Measurements from ENCODE around the gene TCP11L2.
"Not testable (repeated sequence)": the region's sequence is repeated elsewhere in the genome, so short reads cannot be mapped to it uniquely, and the experiment has no call there.

Gene TCP11L2

GRCh38 chr12:106308121-106308520, 5.6 kb downstream of the TCP11L2 start:
- Histone ChIP-seq H3K36me3 (ENCODE audit: insufficient read depth, low read length) (no peaks in the 10 kb centered on the region), H3K4me1 (ENCODE audit: insufficient read depth, low read length) (no peaks in the 10 kb centered on the region), H3K9ac (ENCODE audit: low read depth, low read length) (no peak overlapping the region), H3K9me3 (ENCODE audit: control insufficient read depth, insufficient read depth, low read length) (no peaks in the 10 kb centered on the region)

- Histone ChIP-seq H3K36me3 (ENCODE audit: insufficient read depth, low read length) (no peaks in the 10 kb centered on the region), H3K4me1 (ENCODE audit: insufficient read depth, low read length) (no peaks in the 10 kb centered on the region), H3K9ac (ENCODE audit: low read depth, low read length) (no peak overlapping the region)
Observed at GRCh38 chr12:106308611-106309010, 6.1 kb downstream of the TCP11L2 start.

GRCh38 chr12:106309671-106310505, 7.4 kb downstream of the TCP11L2 start:
- no peaks in the 10 kb centered on the region for H3K36me3 ChIP-seq (ENCODE audit: insufficient read depth, low read length)

More at GRCh38 chr12:106308611-106309010, 6.1 kb downstream of the TCP11L2 start:
- H3K9me3 ChIP-seq (ENCODE audit: control insufficient read depth, insufficient read depth, low read length): no peaks in the 10 kb centered on the region

DNA sequence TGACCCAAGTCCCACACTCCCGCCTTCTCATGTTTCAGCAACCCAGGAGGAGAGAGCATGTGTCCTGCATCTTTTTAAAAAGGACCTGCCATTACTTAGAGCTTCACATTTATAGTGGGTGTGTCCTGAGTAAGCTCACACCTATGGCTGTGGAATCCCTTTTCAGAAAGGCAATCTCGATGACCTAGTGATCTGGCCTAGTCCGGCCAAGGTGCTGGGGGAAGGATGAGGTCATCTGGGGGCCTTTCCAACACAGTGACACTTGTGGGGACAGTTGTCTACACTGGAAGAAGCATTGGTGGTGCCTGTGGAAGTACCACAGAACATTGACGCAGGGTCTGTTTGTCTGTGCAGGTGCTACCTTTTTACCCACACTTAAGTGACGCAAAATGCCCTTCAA, 8.2 kb downstream of the TCP11L2 start:
- no peaks in the 10 kb centered on the region for H3K9me3 ChIP-seq (ENCODE audit: control insufficient read depth, insufficient read depth, low read length)
- no peaks in the 10 kb centered on the region for H3K4me1 ChIP-seq (ENCODE audit: insufficient read depth, low read length)
- H3K36me3 ChIP-seq (ENCODE audit: insufficient read depth, low read length): no peaks in the 10 kb centered on the region
- H3K9ac ChIP-seq (ENCODE audit: low read depth, low read length): no peak overlapping the region

More at GRCh38 chr12:106309671-106310505, 7.4 kb downstream of the TCP11L2 start:
- Histone ChIP-seq H3K4me1 (ENCODE audit: insufficient read depth, low read length) (no peaks in the 10 kb centered on the region), H3K9ac (ENCODE audit: low read depth, low read length) (no peak overlapping the region), H3K9me3 (ENCODE audit: control insufficient read depth, insufficient read depth, low read length) (no peaks in the 10 kb centered on the region)

- H3K4me1 ChIP-seq (ENCODE audit: insufficient read depth, low read length): no peaks in the 10 kb centered on the region
- H3K9ac ChIP-seq (ENCODE audit: low read depth, low read length): no peak overlapping the region
- H3K9me3 ChIP-seq (ENCODE audit: control insufficient read depth, insufficient read depth, low read length): no peaks in the 10 kb centered on the region
- H3K36me3 ChIP-seq (ENCODE audit: insufficient read depth, low read length): no peaks in the 10 kb centered on the region
Observed at GRCh38 chr12:106311139-106311538, 8.6 kb downstream of the TCP11L2 start.

GRCh38 chr12:106313413-106313812, 10.9 kb downstream of the TCP11L2 start:
- not testable (repeated sequence) for H3K9me3 ChIP-seq (ENCODE audit: control insufficient read depth, insufficient read depth, low read length); H3K9ac ChIP-seq (ENCODE audit: low read depth, low read length); H3K36me3 ChIP-seq (ENCODE audit: insufficient read depth, low read length); H3K4me1 ChIP-seq (ENCODE audit: insufficient read depth, low read length)

DNA sequence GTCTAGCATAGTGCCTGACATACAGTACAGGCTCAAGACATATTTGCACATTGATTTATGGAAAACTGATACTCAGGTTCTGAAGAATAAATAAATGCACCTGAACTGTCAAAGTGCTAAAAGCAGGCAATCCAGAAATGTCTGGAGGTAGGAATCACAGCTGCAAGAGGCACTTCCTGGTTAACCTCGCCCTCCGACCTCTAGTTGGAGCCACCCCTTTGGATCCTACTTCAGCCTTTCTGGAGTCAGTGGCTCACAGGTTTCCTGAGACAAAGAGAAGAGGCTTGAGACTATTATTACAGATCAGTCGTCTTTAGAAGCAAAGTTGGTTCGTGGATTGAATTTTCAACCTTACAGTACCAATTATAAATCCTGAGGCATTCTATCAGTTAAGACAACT, 13.0 kb downstream of the TCP11L2 start:
- Histone ChIP-seq H3K9me3 (ENCODE audit: control insufficient read depth, insufficient read depth, low read length) (no peaks in the 10 kb centered on the region), H3K4me1 (ENCODE audit: insufficient read depth, low read length) (no peaks in the 10 kb centered on the region), H3K36me3 (ENCODE audit: insufficient read depth, low read length) (no peaks in the 10 kb centered on the region), H3K9ac (ENCODE audit: low read depth, low read length) (no peak overlapping the region)

DNA sequence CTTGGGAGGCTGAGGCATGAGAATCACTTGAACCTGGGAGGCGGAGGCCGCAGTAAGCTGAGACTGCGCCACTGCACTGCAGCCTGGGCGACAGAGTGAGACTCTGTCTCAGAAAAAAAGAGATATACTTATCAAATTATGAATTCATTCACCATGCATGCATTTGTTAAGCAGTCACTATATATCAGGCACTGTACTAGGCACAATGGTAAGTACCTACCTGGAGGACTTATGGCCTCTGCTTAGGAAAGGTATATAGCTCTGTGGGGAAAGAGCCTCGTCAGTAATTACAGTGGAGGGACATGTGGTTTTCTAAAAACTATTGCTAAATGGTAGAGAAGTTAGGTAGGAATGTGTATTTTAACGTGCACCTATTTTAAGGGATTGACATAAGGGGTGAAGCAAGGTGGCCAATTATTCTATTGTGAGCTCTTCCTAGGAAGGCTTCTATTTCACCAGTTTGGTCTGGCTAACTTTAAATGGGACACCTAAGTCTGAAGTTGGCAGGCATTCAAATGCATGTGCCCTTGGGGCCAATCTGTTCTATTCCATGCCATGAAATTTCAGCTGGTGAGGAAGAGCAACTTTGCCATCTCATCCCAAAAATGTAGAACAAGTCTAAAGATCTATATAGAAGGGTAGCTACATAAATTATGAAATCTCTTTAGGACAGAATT, 15.0 kb downstream of the TCP11L2 start:
- no peaks in the 10 kb centered on the region for H3K9me3 ChIP-seq (ENCODE audit: control insufficient read depth, insufficient read depth, low read length)
- no peaks in the 10 kb centered on the region for H3K4me1 ChIP-seq (ENCODE audit: insufficient read depth, low read length)
- H3K36me3 ChIP-seq (ENCODE audit: insufficient read depth, low read length): no peaks in the 10 kb centered on the region
- no peak overlapping the region for H3K9ac ChIP-seq (ENCODE audit: low read depth, low read length)

DNA sequence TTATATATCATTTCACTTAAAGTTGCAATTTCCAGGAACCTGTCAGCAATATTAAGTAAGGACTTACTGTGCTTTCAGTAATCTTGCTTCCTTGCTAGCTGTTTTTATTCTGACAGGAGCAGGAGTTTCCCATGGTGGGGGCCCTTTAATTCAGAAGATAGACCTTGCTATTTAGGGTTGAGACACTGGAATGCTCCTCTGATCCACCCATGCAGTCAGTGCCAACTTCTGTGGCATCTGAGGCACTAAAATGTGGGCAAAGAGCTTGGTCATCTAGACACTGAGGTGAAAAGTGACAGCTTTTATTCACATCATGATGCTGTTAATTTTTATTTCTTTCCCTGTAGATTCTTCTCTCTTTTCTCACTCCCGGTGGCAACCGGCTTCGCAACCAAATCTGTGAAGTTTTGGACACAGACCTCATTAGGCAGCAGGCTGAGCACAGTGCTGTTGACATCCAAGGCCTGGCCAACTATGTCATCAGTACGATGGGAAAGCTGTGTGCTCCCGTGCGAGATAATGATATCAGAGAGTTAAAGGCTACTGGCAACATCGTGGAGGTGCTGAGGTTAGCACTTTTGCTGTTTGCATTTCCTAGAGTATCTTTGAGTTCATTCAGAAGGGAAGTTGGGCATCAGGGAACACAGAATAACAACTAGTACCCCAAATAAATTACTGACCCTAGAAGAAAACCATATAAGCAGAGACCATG, 18.8 kb downstream of the TCP11L2 start:
- Histone ChIP-seq H3K4me1 (ENCODE audit: insufficient read depth, low read length) (no peaks in the 10 kb centered on the region), H3K36me3 (ENCODE audit: insufficient read depth, low read length) (no peaks in the 10 kb centered on the region), H3K9ac (ENCODE audit: low read depth, low read length) (no peak overlapping the region), H3K9me3 (ENCODE audit: control insufficient read depth, insufficient read depth, low read length) (no peaks in the 10 kb centered on the region)

- H3K9me3 ChIP-seq (ENCODE audit: control insufficient read depth, insufficient read depth, low read length): no peaks in the 10 kb centered on the region
- H3K36me3 ChIP-seq (ENCODE audit: insufficient read depth, low read length): no peaks in the 10 kb centered on the region
- H3K9ac ChIP-seq (ENCODE audit: low read depth, low read length): no peak overlapping the region
- H3K4me1 ChIP-seq (ENCODE audit: insufficient read depth, low read length): no peaks in the 10 kb centered on the region
Observed at GRCh38 chr12:106323537-106323936, 21.0 kb downstream of the TCP11L2 start.

DNA sequence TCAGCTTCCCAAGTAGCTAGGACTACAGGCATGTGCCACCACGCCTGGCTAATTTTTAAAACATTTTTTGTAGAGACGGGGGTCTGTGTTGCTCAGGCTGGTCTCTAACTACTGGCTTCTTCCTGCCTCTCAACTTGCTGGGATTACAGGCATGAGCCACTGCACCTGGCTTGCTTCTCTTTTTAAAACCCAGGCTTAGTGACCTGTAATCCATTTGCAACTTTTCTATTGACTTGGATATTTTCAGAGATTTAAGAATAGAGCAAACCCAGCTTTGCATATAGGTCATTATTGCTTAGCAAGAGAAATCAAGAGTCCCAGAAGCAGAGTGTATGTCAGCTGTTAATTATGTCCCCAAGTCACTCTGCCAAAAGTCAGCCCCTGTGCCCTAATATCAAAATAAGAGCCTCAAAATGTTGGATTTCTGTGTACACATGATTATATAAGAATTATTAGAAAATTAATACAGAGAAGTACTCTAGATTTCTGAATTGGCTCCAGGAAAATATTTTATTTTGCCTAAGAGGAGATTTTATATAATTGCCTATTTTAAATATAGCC, 24.9 kb downstream of the TCP11L2 start:
- peaks cover 10% of the 10 kb centered on the region for H3K4me1 ChIP-seq (ENCODE audit: insufficient read depth, low read length)
- no peak overlapping the region for H3K9ac ChIP-seq (ENCODE audit: low read depth, low read length)
- no peaks in the 10 kb centered on the region for H3K9me3 ChIP-seq (ENCODE audit: control insufficient read depth, insufficient read depth, low read length)
- H3K36me3 ChIP-seq (ENCODE audit: insufficient read depth, low read length): no peaks in the 10 kb centered on the region

GRCh38 chr12:106328735-106329134, 26.2 kb downstream of the TCP11L2 start:
- H3K36me3 ChIP-seq (ENCODE audit: insufficient read depth, low read length): no peaks in the 10 kb centered on the region

GRCh38 chr12:106329231-106329982, 26.9 kb downstream of the TCP11L2 start:
- Histone ChIP-seq H3K9ac (ENCODE audit: low read depth, low read length) (no peak overlapping the region), H3K36me3 (ENCODE audit: insufficient read depth, low read length) (no peaks in the 10 kb centered on the region)

More at GRCh38 chr12:106328735-106329134, 26.2 kb downstream of the TCP11L2 start:
- no peak overlapping the region for H3K9ac ChIP-seq (ENCODE audit: low read depth, low read length)
- H3K9me3 ChIP-seq (ENCODE audit: control insufficient read depth, insufficient read depth, low read length): no peaks in the 10 kb centered on the region
- peaks cover 10% of the 10 kb centered on the region for H3K4me1 ChIP-seq (ENCODE audit: insufficient read depth, low read length)

GRCh38 chr12:106331599-106331998, 29.1 kb downstream of the TCP11L2 start:
- H3K4me1 ChIP-seq (ENCODE audit: insufficient read depth, low read length): peaks cover 10% of the 10 kb centered on the region

More at GRCh38 chr12:106329231-106329982, 26.9 kb downstream of the TCP11L2 start:
- Histone ChIP-seq H3K4me1 (ENCODE audit: insufficient read depth, low read length) (peaks cover 10% of the 10 kb centered on the region), H3K9me3 (ENCODE audit: control insufficient read depth, insufficient read depth, low read length) (no peaks in the 10 kb centered on the region)

More at GRCh38 chr12:106331599-106331998, 29.1 kb downstream of the TCP11L2 start:
- Histone ChIP-seq H3K9me3 (ENCODE audit: control insufficient read depth, insufficient read depth, low read length) (no peaks in the 10 kb centered on the region), H3K36me3 (ENCODE audit: insufficient read depth, low read length) (no peaks in the 10 kb centered on the region), H3K9ac (ENCODE audit: low read depth, low read length) (no peak overlapping the region)
